Pancreas (tissue), 10 donors: ENCODE measurements around the gene CREB3. TPM values are rescaled to one million over a fixed set of nuclear protein-coding genes. Genes with fewer than 3 reads are reported as not detected.

Experiments
- ATAC-seq, 4 donors: fragments of 200-7000 bp; cut with Tn5 transposase; one replicate each; pipeline versions ENCODE4 v1.8.0 to v1.9.1; 2020; ENCODE audit warnings: mild to moderate bottlenecking in 4 of 4, moderate library complexity in 4 of 4
- DNase-seq, 6 donors: peaks; one replicate each; pipeline ENCODE4 v3.0.0-alpha.2; 2020
- FAIRE-seq: peaks from 2 replicates; lab custom pipeline; 2012; peaks lifted over from hg19 to GRCh38; lab: Jason Lieb, UNC
- H3K27ac ChIP-seq, 4 donors: fragments of 200-600 bp; sonication (generic); 1 replicate in 3 of 4; 2 replicates in 1 of 4; pipeline versions ENCODE4 v1.5.0 to v1.8.0; 2020
- H3K27me3 ChIP-seq, 4 donors: fragments of 200-600 bp; one replicate each; pipeline ENCODE4 v1.8.0; 2021
- H3K36me3 ChIP-seq, 3 donors: fragments of 200-600 bp; sonication (generic) in 1 of 3; one replicate each; pipeline versions ENCODE4 v1.5.0 to v1.8.0; 2020 to 2021
- H3K4me1 ChIP-seq, 3 donors: fragments of 200-600 bp; one replicate each; pipeline ENCODE4 v1.8.0; 2021
- H3K4me3 ChIP-seq, 4 donors: fragments of 200-600 bp; sonication (generic) in 2 of 4; one replicate each; pipeline versions ENCODE4 v1.5.0 to v1.8.0; 2020 to 2021
- H3K9me3 ChIP-seq, 4 donors: fragments of 200-600 bp; one replicate each; pipeline ENCODE4 v1.8.0; 2021
- CTCF ChIP-seq, 4 donors: fragments of 200-600 bp; sonication (generic) in 3 of 4; IDR thresholded peaks; one replicate each; pipeline versions ENCODE4 v1.5.0 to v1.8.0; 2021; ENCODE audit warnings: antibody characterized with exemption in 4 of 4
- WGBS, 2 donors: extraction: QIAGEN DNeasy Blood & Tissue Kit; methylation state at CpG; one replicate each; pipeline ENCODE4 v1.1.7; 2013; 5-methylcytosine and 5-hydroxymethylcytosine counted together
- intact Hi-C, 3 donors: fragments of 100-400 bp; cut with DNase I; formaldehyde crosslinking; loops; one replicate each; pipeline versions ENCODE4 v1.11.1 to v1.14.2; 2022
- polyA plus RNA-seq, 2 donors: library from polyadenylated mRNA; stranded (reverse); fragments of 200-250 nt; gene quantifications; one replicate each; pipeline ENCODE4 v1.2.3, GENCODE V29; 2013
- total RNA-seq, 6 donors: library from RNA; stranded (reverse); fragmentation: NEBNext Ultra II Directional in 4 of 6; extraction: Animal tissue kit (Norgen Biotek cat#: 25700) in 4 of 6; gene quantifications; one replicate each; pipeline versions ENCODE4 v1.2.1 to v1.2.4, GENCODE V29; 2021 to 2023
- donor health status: healthy with polysubstance abuse.
- donor health status: DM: no; HTN: no; CAD: no; lungs with moderate emphysema.
- donor health status: DM: no; HTN: no; CAD: no.
- donor health status: control.
- donor health status: control.
- donor health status: Bipolar disorder and iron deficiency.
- donor health status: DM: yes; HTN: yes; CAD: no.
- donor health status: DM: no; HTN: no; CAD: no.
- donor health status: DM: no; HTN: no; CAD: no.
- donor health status: DM: yes; HTN: yes; CAD: no.

Gene CREB3
- total and polyA plus RNA-seq, 8 donors, result 15.7 to 29.6 (median 20.5) TPM

DNA sequence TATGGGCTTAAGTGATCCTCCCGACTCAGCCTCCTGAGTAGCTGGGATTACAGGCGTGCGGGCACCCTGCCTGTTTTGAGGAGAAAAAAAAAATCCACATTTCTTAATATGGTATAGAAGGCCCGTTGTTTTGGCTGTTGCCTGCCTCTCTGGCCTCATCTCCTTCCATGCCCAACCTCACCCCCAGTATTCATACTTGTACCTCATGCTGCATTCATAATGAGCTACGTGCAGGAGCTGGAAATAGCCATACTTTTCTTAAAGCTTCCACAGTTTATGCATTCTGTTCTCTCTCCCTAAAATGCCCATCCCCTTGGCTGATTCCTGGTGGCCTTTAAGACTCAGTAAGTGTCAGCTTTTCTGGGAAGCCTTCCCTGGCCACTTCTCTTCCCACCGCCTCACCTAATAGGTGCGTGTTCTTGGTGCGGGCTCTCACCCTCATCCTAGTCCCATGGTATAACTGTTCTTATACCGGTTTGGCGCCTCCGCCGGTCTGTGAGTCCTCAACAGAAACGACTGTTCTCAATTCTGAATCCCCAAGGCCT lies 40.6 kb upstream of the CREB3 start:
- no peaks in the 10 kb centered on the region for H3K36me3 ChIP-seq
- DNase-seq (no peak), FAIRE-seq (no peak), ATAC-seq (no peak)
- no peak overlapping the region for H3K4me3 ChIP-seq
- no peak overlapping the region for H3K27ac ChIP-seq
- H3K27me3 ChIP-seq, result no peaks in the 10 kb centered on the region
- 85 to 87% methylated on average over 13 of the region's 13 CpGs for WGBS, 2 donors
- TF ChIP-seq CTCF (IDR thresholded peaks at IDR 0.05), result no peak
- H3K9me3 ChIP-seq, result no peaks in the 10 kb centered on the region
- peaks cover 0 to 15% (median 12%) of the 10 kb centered on the region in 3 donors for H3K4me1 ChIP-seq
- intact Hi-C loops, result no loop called here

- DNase-seq (peak in 4 of 6 donors; percentile 48 to 87 (median 64)), ATAC-seq (peak; percentile 67 to 87 (median 79)), FAIRE-seq (no peak)
- Histone ChIP-seq H3K27ac (peak overlapping the region; percentile 38 to 67 (median 44)), H3K27me3 (no peaks in the 10 kb centered on the region), H3K36me3 (peaks cover 2 to 36% (median 25%) of the 10 kb centered on the region in 3 donors), H3K9me3 (no peaks in the 10 kb centered on the region), H3K4me1 (peaks cover 0 to 18% (median 12%) of the 10 kb centered on the region in 3 donors), H3K4me3 (no peak overlapping the region)
- 33 to 38% methylated on average over 3 of the region's 3 CpGs for WGBS, 2 donors
- intact Hi-C loops, result no loop called here
- TF ChIP-seq CTCF (IDR thresholded peaks at IDR 0.05), result no peak
These were observed 36.5 kb upstream of the CREB3 start for GRCh38 chr9:35695943-35696401.

DNA sequence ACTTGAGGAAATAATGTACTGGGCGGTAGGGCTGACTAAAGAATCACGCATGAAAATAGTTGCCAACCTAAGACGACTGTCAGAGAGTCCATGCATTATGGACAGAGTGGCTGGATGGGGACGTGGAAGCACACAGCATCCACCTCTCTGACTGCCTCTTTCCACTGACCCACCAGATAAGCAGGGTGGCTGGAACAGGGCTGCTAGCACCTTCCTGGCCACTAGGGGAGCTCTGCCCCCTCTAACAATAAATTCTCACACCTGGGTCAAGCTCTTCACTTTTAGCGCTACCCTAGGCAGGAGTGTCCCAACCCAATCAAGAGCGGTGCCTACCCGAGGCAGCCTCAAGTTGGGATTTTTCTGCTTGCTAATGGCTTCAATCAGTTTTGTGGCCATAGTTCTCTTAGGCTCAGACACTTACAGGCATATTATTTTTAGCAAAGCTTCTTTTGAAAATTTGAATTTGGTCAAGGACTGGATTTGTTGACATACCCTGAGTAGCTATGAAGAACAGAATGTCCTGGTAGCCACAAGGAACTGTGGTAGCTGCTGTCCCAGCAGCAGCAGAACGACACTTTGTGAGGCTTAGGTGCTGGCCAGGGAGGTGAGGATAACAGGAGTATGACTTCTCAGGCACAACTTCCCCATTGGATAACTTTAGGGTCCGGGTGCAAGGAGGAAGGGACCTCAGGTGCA lies 35.8 kb upstream of the CREB3 start:
- no peaks in the 10 kb centered on the region for H3K9me3 ChIP-seq
- DNase-seq (peak; percentile 60 to 80 (median 75)), ATAC-seq (peak; percentile 71 to 91 (median 84)), FAIRE-seq (no peak)
- peak overlapping the region; percentile 38 to 67 (median 44) for H3K27ac ChIP-seq
- no peaks in the 10 kb centered on the region for H3K27me3 ChIP-seq
- TF ChIP-seq CTCF (IDR thresholded peaks at IDR 0.05), result peak; percentile 82 to 95 (median 91)
- WGBS, 2 donors, result 23 to 24% methylated on average over 9 of the region's 9 CpGs
- intact Hi-C loops, result no loop called here
- peaks cover 0 to 14% (median 12%) of the 10 kb centered on the region in 3 donors for H3K4me1 ChIP-seq
- H3K36me3 ChIP-seq, result peaks cover 2 to 43% (median 26%) of the 10 kb centered on the region in 3 donors
- H3K4me3 ChIP-seq, result no peak overlapping the region

DNA sequence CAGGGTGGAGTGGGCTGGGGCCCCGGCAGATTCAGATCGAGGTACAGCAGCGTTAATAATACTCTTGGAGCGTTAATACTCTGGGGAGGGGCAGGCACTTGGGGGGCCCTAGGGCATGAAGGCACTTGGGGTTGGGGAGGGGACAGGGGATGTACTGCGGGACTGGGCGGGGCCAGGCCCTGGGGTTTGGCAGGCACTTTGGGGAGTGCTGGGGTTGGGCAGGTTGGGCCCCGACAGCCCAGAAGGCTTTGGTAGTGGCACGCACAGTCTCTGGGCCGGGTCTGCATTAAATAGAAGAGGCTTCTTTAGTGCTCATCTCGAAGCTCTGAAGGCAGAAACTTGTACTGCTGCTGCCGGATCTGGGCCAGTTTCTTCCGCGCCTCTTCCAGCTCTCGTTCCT lies 35.0 kb upstream of the CREB3 start:
- no peak for TF ChIP-seq CTCF (IDR thresholded peaks at IDR 0.05)
- Histone ChIP-seq H3K4me3 (no peak overlapping the region), H3K27me3 (no peaks in the 10 kb centered on the region), H3K9me3 (no peaks in the 10 kb centered on the region), H3K4me1 (peaks cover 0 to 14% (median 12%) of the 10 kb centered on the region in 3 donors), H3K27ac (peak overlapping the region in 1 of 4 donors; percentile 40), H3K36me3 (peaks cover 2 to 51% (median 34%) of the 10 kb centered on the region in 3 donors)
- DNase-seq, result peak in 2 of 6 donors; percentile 55 to 72
- ATAC-seq, result no peak
- FAIRE-seq, result no peak
- 89 to 91% methylated on average over 14 of the region's 14 CpGs for WGBS, 2 donors
- intact Hi-C loops, result no loop called here
